ENCODE data around the gene ZDHHC18.
A peak's percentile ranks its signal among the peaks of the same experiment; 100 is the strongest.
"Not testable (repeated sequence)": the region's sequence is repeated elsewhere in the genome, so short reads cannot be mapped to it uniquely, and the experiment has no call there.

ZDHHC18 gene

DNA sequence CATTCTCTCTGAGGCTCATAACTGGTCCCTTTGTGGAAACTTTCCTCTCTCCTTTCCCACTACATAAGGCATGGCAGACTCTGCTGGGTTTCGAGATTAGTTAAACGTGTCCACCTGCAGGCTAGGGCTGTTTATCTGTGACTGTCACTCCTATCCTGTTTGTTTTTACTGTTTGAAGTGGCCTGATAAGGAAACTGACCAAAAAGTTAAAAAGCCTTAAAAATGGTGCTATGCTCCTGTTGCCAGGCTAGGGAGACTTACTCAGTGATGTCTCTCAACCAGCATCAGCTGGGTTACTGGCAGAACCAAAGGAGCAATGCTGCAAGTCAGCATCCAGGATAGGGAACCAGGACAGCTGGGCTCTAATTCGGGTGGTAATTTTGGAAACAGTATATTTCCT, 34.9 kb upstream of the ZDHHC18 start:
- DNase-seq = no peak

DNA sequence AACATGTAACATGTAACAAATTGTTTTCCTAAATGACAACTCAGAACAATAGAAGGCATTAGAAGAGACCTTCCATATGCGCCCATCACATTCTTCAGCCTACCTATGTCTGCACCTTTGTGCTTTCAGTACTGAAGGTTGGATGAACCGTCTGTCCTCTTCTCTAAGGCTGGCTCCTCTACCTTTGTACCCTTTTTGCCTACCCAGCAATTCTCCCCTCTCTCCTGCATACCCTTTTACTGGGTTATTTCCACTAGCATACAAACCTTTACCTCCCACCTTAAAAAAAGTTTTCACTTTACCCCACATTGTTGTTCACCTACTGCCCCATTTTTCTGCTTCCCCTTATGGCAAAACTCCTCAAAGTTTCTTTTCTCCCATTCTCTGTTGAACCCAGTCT, 33.6 kb upstream of the ZDHHC18 start:
- DNase-seq = no peak

GRCh38 chr1:26794391-26794790, 32.1 kb upstream of the ZDHHC18 start:
- DNase-seq = no peak

- no peak for DNase-seq
These were observed 28.9 kb upstream of the ZDHHC18 start for GRCh38 chr1:26797627-26798026.

GRCh38 chr1:26799479-26800142, 26.9 kb upstream of the ZDHHC18 start:
- DNase-seq = peak; percentile 53

GRCh38 chr1:26803932-26804331, 22.6 kb upstream of the ZDHHC18 start:
- not testable (repeated sequence) for DNase-seq

- DNase-seq = peak; percentile 64
These were observed 16.4 kb upstream of the ZDHHC18 start for GRCh38 chr1:26810105-26810504.

DNA sequence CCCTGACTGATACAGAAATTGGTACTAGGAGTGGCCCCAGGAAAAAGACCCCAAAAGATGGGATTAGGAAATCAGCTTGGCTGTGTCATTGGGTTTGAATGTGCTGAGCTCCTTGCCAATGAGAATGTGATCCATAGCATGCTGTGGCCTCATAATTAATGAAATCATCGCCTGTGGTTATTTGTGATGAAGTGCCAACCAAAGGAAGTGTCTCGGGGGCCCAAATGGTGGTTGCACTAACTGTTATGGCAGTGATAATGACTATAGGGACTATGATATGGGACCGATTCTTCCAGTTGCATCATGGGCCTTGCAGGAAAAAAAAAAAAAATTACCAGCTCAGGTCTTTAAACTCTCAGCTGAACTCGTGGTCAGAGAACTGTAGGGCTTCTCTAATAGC, 15.4 kb upstream of the ZDHHC18 start:
- DNase-seq = peak; percentile 52

- DNase-seq = no peak
These were observed 14.8 kb upstream of the ZDHHC18 start for GRCh38 chr1:26811708-26812107.

DNA sequence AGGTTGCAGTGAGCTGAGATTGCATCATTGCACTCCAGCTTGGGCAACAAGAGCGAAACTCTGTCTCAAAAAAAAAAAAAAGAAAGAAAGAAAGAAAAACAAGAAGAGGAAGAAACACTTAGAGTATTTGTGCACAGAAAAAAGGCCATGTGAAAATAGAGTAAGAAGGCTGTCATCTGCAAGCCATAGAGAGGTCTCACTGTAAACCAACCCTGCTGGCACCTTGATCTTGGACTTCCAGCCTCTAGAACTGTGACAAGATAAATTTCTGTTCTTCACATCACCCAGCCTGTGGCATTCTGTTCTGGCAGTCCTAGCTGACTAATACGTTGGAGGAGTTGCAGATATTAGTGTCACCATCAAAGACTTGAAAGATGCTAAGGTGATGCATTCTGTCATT, 12.1 kb upstream of the ZDHHC18 start:
- DNase-seq = no peak

DNA sequence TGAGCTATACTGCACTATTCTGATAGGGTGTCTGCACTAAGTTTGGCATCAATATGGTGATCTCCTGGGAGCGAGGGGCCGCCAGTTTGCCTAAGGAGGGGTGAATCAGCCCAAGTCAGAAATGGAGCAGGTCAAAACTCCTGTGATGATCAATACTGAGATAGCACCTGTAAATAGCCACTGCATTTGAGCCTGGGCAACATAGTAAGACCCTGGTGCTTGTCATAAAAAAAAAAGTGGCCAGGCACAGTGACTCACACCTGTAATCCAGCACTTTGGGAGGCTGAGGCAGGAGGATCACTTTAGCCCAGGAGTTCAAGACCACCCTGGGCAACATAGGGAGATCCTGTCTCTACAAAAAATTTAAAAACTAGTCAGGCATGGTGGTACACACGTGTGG, 11.6 kb upstream of the ZDHHC18 start:
- no peak for DNase-seq

- DNase-seq = no peak
These were observed 5.7 kb upstream of the ZDHHC18 start for GRCh38 chr1:26820784-26821269.

DNA sequence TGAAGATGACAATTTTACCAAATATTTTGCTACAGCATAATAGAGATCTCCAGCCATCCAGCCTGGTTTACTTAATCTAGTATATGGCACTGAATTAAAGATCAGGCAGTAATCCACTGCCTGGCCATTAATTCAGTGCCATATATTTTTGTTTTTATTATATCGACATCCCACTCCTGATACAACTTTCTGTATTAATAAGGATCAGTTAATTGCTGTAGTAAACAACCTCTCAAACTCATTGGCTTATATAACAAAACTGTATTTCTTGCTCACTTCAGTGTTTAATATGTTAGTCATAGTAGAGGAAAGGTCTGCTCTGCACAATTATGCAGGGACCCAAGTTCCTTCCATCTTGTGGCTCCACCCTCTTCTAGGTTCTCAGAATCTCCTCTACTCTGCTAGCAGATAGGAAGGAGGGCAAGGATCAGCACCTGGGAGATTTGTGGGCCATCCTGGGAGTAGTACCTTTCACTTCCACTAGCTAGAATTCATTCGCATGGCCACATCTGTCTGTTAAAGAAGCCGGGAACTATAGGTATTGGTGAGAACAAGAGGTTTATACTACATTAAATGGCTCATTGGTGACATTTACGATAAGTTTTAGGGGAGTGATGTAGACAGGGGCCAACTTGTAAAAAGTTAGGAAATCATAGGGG, 3.6 kb upstream of the ZDHHC18 start:
- DNase-seq = no peak

DNA sequence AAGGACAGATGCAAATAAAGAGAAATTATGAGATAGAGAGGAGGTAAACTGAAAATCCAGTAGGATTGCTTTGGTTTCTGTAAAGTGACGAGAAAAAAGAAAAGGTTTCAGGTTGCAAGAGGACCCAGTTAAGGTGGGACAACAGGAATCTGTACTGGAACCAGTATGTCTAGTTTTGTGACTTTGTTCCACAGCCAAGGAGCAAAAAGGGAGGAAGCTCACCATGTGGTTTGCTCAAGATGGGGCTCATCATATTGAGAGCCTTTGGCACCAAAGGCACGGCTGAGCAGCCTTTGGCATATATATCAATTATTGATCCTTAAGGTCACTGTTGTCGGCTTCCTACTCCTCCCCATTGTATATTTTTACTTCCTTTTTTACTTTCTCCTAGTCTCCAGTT, 1.8 kb upstream of the ZDHHC18 start:
- DNase-seq = no peak

GRCh38 chr1:26827106-26827604, 667 bp downstream of the ZDHHC18 start:
- DNase-seq = no peak

DNA sequence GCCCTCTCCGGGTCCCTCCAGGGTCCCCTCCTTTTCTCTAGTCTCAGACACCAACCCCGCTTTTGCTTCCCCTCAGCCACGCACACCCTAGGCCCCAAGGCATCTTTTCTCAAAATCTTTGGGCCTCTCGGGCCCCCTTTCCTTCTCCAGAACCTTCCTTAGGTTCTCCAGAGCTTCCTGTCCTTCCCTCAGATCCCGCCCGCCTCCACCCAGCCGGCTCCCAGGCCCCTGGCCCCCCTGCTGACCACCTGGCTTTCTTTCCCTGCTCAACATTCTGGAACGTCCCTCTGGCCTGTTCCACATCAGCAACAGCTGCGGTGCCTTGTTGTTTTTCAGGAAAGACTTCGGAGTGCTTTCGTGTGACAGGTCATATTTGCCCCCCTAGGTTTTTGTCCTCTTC, 1.2 kb downstream of the ZDHHC18 start:
- no peak for DNase-seq

DNA sequence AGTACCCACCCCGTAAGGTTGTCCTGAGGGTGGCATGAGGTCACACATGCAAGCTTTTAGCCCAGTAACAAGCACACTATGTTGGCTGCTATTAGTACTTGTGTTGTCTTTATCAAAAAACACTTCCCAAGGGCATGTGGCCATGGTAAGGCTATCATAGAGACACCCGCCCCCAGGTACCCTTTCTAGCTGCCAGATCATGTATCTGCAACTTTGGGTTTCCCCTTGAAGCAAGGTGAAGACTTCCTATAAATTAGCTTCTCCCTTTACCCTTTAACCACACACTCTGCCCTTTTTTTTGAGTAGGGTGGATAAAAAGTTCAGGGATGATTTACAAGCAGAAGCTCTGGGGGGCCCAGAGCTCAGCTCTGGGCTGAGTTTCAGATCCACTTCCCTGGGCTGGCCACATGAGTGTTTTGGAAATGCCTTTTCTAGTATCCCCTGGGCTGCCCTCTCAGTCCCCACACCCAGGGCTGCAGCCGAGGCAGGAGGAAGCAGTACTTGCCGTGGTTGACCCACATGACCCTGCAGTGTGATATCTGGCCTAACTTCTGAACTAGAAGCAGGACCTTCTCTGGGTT, 2.0 kb downstream of the ZDHHC18 start:
- DNase-seq = no peak

DNA sequence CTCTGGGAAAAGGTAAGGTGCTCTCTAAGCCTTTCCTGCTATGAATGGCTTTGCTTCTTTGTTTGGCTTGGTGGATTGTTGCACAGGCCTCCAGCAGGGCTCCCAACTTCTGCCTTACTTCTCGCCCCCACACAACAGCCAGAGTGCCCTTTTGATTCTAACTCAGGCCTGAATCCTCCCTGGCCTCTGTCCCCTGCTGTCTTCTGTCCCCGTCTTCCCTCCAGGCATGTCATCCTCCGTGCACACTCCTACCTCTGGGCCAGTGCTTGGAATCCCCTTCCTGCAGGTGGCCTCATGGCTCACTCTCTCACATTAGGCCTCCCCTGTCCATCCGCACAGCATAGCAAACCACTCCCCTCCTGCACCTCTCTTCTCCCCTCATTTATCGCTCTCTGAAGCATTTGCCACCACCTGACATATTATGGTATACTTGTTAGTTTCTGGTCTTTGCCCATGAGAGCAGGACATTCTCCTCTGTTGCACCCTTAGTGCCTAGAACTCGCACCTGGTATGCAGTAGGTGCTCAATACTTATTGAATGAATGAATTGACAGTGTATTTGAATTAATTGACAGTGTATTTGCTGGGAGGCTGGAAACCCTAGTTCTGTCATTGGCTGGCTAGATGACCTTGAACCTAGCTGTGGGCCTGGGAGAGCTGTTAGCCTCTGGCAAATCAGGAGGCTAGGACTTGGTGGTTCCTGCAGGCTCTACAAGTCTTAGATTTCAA, 2.9 kb downstream of the ZDHHC18 start:
- no peak for DNase-seq

GRCh38 chr1:26831059-26831458, 4.6 kb downstream of the ZDHHC18 start:
- no peak for DNase-seq

DNA sequence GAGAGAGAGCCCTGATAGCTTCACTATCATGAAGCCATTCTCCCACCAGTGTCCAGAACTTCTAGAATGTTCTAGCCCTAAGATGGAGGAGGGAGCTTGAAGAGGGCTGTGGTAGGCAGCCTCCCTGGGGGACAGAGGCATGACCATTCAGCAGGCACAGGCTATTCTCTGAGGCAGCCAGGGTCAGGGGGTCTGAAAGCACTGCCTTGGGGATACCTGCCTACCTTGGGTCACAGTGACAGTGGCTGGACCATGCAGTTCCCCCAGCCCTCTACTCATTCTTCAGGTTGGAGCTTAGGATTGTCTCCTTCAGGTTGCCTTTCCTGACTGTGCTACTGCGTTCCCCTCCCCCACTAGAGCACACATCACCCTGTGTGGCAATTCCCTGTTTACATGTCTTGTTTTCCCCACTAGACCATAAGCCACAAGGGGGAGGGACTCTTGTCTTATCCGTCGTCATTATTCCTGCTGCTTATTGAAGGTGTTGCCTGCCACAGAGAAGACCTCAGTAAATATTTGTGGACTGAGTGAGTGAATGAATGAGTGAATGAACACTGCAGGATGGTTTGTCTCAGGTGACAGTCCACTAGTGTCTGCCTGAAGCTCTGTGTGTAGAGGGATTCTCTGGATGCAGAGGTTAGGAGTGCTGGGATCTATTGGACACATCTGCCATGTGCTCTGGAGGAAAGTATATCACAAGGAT, 5.2 kb downstream of the ZDHHC18 start:
- no peak for DNase-seq

DNA sequence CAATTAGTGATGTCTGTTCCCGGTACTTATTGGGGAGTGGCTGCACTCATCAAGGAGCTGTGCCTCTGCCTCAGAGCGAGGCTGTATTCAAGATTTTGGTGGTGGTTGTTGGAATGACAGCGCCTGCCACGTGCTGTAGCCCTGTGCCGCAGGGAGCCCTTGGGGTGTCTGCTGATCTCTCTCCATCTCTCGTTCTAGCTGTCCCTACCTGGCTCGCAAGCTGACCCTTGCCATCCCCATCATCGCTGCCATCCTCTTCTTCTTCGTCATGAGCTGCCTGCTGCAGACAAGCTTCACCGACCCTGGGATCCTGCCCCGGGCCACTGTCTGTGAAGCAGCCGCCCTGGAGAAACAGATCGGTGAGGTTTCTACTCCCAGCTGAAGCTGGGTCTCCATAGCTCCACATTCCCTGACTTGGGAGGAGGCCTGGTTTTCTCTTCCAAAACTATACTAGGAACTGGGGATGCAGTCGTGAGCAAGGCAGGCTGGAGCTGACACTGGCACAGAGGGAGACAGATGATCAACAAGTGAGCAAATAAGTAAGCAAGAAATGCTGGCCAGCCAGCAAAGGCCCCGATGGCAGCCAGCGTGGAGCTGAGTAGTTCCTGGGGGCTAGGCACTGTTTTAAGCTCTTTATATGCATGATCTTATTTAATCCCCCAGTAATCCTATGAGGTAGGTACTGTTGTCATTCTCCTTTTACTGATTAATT, 5.9 kb downstream of the ZDHHC18 start:
- DNase-seq = no peak
